MM.1S (cell line): ENCODE measurements around the gene ZFP36L1.

Experiments
- CTCF ChIP-seq: fragments of 300-600 bp; sonication (generic); IDR thresholded peaks from 2 replicates; pipeline ENCODE4 v1.5.1; 2016; ENCODE audit warnings: antibody characterized with exemption, low read length, mixed read lengths
- EZH2 ChIP-seq: fragments of 300-600 bp; sonication (generic); optimal IDR thresholded peaks from 2 replicates; pipeline ENCODE3; 2017; ENCODE audit warnings: low read depth, mild to moderate bottlenecking, antibody characterized with exemption, low read length, mixed read lengths
- EZH2phosphoT487 ChIP-seq: fragments of 300-600 bp; sonication (generic); IDR thresholded peaks from 2 replicates; pipeline ENCODE4 v1.6.1; 2018; ENCODE audit warnings: antibody characterized with exemption, low read length

DNA sequence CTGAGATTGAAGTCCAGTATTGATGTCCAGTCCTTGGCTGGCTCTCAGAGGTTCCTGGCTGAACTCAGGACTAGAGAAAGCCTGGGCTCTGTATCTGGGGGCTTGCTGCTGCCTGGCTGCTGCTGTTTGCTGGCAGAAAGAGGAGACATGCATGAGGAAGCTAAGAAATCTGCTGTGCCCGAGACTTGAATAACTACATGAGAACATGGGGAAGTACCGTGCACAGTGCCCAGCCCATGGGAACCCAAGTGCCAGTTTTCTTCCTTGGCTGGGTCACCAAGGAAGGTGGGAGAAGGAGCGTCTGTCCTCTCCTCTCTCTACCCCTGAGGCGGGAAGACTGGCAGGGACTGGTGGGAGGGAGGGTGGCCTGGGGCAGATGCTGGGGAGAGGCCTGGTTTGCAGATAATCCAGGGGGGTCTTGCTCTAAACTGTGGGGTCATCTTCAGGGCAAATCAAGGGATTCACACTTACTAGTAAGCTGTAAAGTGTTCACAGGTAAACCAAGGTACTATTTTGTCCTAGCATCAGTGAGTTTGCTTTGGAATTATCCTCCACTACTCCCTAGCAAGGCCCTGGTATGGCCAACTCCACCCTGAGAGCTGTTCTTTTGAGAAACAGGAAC, 13.8 kb upstream of the ZFP36L1 start:
- no peak for TF ChIP-seq CTCF
- no peak for TF ChIP-seq EZH2
- TF ChIP-seq EZH2phosphoT487, result no peak
